CD4-positive, alpha-beta memory T cell (primary cell): ENCODE measurements around the gene GP1BB. TPM values are rescaled to one million over a fixed set of nuclear protein-coding genes. Genes with fewer than 3 reads are reported as not detected.
A peak's percentile ranks its signal among the peaks of the same experiment; 100 is the strongest.

Experiments used
- CTCF ChIA-PET: fragments of 350-600 bp; sonication (Branson Sonifier 250); formaldehyde crosslinking; loops from one replicate; lab custom pipeline; 2021; ENCODE audit warnings: inconsistent platforms; ENCODE audit not compliant: partially characterized antibody; lab: Charles Lee
- POLR2A ChIA-PET: fragments of 350-600 bp; sonication (Branson Sonifier 250); formaldehyde crosslinking; loops from one replicate; lab custom pipeline; 2021; ENCODE audit not compliant: partially characterized antibody; lab: Charles Lee
- DNase-seq, 5 donors: peaks; one replicate each; pipeline versions ENCODE4 v3.0.0 to v3.0.0-alpha.2; 2020 to 2022; ENCODE audit warnings: mixed read lengths in 1 of 5
- H3K27ac ChIP-seq: one replicate; pipeline ENCODE4 v1.7.0; 2013; ENCODE audit warnings: low read depth, low read length
- H3K27me3 ChIP-seq: 2 replicates; pipeline ENCODE4 v1.7.0; 2013; ENCODE audit warnings: mild to moderate bottlenecking, low read length, moderate library complexity; ENCODE audit not compliant: insufficient read depth
- H3K36me3 ChIP-seq: 2 replicates; pipeline ENCODE4 v1.7.0; 2013; ENCODE audit warnings: mild to moderate bottlenecking, low read length, moderate library complexity; ENCODE audit not compliant: insufficient read depth
- H3K4me1 ChIP-seq: 2 replicates; pipeline ENCODE4 v1.7.0; 2013; ENCODE audit warnings: mild to moderate bottlenecking, low read length, moderate library complexity; ENCODE audit not compliant: insufficient read depth
- H3K4me3 ChIP-seq, 2 donors: one replicate each; pipeline ENCODE4 v1.7.0; 2013; ENCODE audit warnings: low read length in 2 of 2, mild to moderate bottlenecking in 1 of 2
- H3K9me3 ChIP-seq, 2 donors: one replicate each; pipeline ENCODE4 v1.7.0; 2013; ENCODE audit warnings: low read length in 2 of 2, control low read depth in 1 of 2; ENCODE audit not compliant: control insufficient read depth in 1 of 2
- H3K27ac Mint-ChIP-seq, 7 donors: one replicate each; pipeline ENCODE4 v1.8.0; 2020 to 2021; ENCODE audit warnings: mixed read lengths in 7 of 7, mild to moderate bottlenecking in 6 of 7, inconsistent platforms in 3 of 7, moderate library complexity in 3 of 7
- H3K27me3 Mint-ChIP-seq, 2 donors: one replicate each; pipeline ENCODE4 v1.8.0; 2020 to 2021; ENCODE audit warnings: mixed read lengths in 2 of 2
- H3K36me3 Mint-ChIP-seq, 2 donors: one replicate each; pipeline ENCODE4 v1.8.0; 2020 to 2021; ENCODE audit warnings: mixed read lengths in 2 of 2, inconsistent platforms in 1 of 2, mild to moderate bottlenecking in 1 of 2
- H3K4me1 Mint-ChIP-seq, 4 donors: one replicate each; pipeline ENCODE4 v1.8.0; 2020 to 2021; ENCODE audit warnings: mixed read lengths in 4 of 4, mild to moderate bottlenecking in 1 of 4
- H3K4me3 Mint-ChIP-seq, 8 donors: one replicate each; pipeline ENCODE4 v1.8.0; 2020 to 2021; ENCODE audit warnings: mixed read lengths in 8 of 8, mild to moderate bottlenecking in 7 of 8, moderate library complexity in 6 of 8, inconsistent platforms in 3 of 8
- H3K9me3 Mint-ChIP-seq, 8 donors: one replicate each; pipeline ENCODE4 v1.8.0; 2020 to 2021; ENCODE audit warnings: mixed read lengths in 8 of 8, mild to moderate bottlenecking in 5 of 8, inconsistent platforms in 3 of 8, moderate library complexity in 1 of 8
- intact Hi-C: fragments of 100-400 bp; cut with micrococcal nuclease; formaldehyde crosslinking; loops from one replicate; pipeline ENCODE4 v1.15.1; 2023
- polyA plus RNA-seq, 2 donors: library from polyadenylated mRNA; unstranded; fragments of 300-500 nt; fragmentation: Illumina TruSeq; gene quantifications; one replicate each; pipeline ENCODE4 v1.2.3, GENCODE V29; 2021
- total RNA-seq, 2 experiments: library from RNA; stranded (reverse); gene quantifications; one replicate each; pipeline ENCODE4 v1.2.3, GENCODE V29; 2021

The GP1BB gene
- total and polyA plus RNA-seq, 4 experiments from 2014 or later, result not detected

DNA sequence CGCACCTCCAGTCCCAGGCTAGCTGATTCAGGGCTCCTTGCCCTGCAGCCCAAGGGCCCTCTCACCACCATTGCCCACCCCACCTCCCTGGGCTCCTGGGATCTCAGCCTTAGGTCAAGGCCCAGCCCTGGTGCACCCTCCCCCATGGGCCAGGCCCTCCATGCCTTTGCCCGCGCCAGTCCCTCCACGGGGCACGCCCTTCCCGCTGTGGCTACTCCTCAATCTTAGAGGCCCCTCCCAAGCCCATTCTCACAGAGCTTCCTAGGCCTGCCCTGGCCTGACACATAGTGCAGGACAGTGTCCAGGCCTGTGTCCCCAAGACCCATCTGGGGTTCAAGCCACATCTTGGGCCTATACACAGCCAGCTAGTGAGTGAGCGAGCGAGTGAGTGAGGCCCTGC, 6.9 kb downstream of the GP1BB start:
- peak overlapping the region in 1 of 8 donors; percentile 31 for H3K4me3 Mint-ChIP-seq
- peaks cover 0 to 5% (median 3%) of the 10 kb centered on the region in 4 donors for H3K4me1 Mint-ChIP-seq
- DNase-seq, result no peak
- H3K36me3 ChIP-seq, result no peaks in the 10 kb centered on the region
- H3K27ac ChIP-seq, result no peak overlapping the region
- H3K27me3 Mint-ChIP-seq, result peaks cover 4 to 8% of the 10 kb centered on the region in 2 donors
- intact Hi-C loops, result loop anchor here (1.0 kb wide), 2 partner anchors 26 to 180 kb away; no protein-coding TSS in a partner anchor
- H3K27ac Mint-ChIP-seq, result no peak overlapping the region
- no peaks in the 10 kb centered on the region for H3K27me3 ChIP-seq
- peaks cover 0 to 4% (median 0%) of the 10 kb centered on the region in 8 donors for H3K9me3 Mint-ChIP-seq
- peaks cover 11% of the 10 kb centered on the region for H3K4me1 ChIP-seq
- no peaks in the 10 kb centered on the region for H3K9me3 ChIP-seq
- no peak overlapping the region for H3K4me3 ChIP-seq
- POLR2A ChIA-PET, result interaction anchor here (0.6 to 2.3 kb wide), 6 partner anchors 41 to 218 kb away, joined by 3 to 13 read pairs (median 6); partner anchors contain the start of genes COMT and TXNRD2
- H3K36me3 Mint-ChIP-seq, result no peaks in the 10 kb centered on the region
- CTCF ChIA-PET, result interaction anchor here (0.5 to 4.9 kb wide), 30 partner anchors 9 to 223 kb away, joined by 3 to 100 read pairs (median 5); no protein-coding TSS in a partner anchor

DNA sequence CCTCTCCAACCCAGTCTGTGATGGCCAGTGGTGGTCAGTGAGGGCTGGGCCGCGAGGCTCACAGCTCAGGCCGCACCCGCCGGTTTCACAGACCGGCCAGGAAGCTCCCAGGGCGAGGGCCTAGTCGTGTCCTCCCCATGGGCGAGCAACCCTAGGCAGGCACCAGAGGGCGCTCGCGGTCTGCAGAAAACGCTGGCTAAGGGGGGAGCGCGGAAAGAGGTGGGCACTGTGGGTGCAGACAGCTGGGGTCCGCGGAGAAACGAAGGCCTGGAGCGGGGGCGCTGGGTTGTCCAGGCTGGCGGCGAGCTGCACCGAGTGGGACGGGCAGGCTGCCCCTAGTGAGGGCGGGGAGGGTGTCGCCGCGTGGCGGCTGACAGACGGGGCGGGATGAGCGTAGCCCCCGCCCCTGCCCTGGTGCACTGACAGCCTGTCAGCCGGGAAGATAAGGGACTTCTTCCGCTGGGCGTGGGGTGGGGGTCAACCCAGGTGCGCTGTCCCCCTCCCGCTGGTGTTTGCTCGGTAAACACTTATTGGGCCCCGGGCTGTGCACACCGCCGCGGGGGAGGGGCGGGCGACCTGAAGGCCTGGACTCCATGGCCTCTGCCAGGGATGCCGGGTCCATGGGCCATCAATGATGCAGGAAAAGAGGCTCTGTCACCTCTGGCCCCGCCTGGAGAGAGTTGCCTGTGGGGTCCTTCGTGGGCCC, 7.5 kb downstream of the GP1BB start:
- Mint-ChIP-seq H3K27me3 (peaks cover 2 to 6% of the 10 kb centered on the region in 2 donors), H3K4me3 (peak overlapping the region; percentile 62 to 91 (median 84)), H3K36me3 (no peaks in the 10 kb centered on the region), H3K27ac (peak overlapping the region in 2 of 7 donors; percentile 68 to 80), H3K9me3 (peaks cover 0 to 4% (median 0%) of the 10 kb centered on the region in 8 donors), H3K4me1 (peaks cover 0 to 5% (median 3%) of the 10 kb centered on the region in 4 donors)
- Histone ChIP-seq H3K36me3 (no peaks in the 10 kb centered on the region), H3K9me3 (no peaks in the 10 kb centered on the region), H3K27me3 (no peaks in the 10 kb centered on the region), H3K4me3 (no peak overlapping the region), H3K27ac (no peak overlapping the region), H3K4me1 (peaks cover 11% of the 10 kb centered on the region)
- ChIA-PET POLR2A (interaction anchor here (0.6 to 2.3 kb wide), 7 partner anchors 41 to 217 kb away, joined by 3 to 13 read pairs (median 5); partner anchors contain the start of genes COMT and TXNRD2), CTCF (interaction anchor here (0.5 to 4.9 kb wide), 31 partner anchors 10 to 223 kb away, joined by 3 to 100 read pairs (median 5); partner anchors contain the start of genes COMT and TXNRD2)
- DNase-seq, result peak; percentile 72 to 84 (median 77)
- intact Hi-C loops, result loop anchor here (1.0 kb wide), 2 partner anchors 25 to 179 kb away; no protein-coding TSS in a partner anchor

DNA sequence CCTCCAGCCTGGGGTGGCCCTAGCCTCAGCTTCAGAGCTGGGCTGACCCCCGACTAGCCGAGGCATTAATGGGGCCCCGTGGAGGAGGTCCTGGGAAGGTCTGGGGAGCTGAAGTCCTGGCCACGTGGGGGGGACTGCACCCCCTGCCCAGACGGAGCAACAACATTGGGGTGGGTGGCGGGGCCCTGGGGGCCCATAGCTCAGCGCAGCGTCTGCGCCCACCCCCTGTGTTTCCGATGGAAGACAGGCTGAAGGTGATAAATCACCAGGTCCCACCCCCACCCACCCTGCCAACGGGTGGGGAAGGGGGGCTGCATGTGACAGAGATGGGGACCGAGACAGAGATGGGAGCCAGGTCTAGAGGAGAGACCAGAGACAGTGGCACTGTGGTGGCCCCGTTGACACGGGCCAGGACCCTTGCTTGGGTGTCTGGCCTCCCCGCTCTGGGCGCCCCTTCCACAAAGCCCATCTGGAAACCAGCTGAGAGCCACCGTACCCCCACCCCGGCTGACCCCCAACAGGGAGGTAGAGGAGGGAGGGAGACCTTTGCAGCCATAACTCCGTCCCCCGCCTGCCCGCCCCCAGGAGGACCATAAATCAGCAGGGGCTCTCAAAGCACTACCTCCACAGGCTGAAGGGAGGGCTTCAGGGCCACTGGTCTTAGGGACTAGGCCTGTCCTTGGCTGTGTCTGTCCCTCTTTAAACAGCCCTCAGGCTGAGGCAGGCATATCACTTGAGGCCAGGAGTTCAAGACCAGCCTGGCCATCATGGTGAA, 8.2 kb downstream of the GP1BB start:
- Histone ChIP-seq H3K9me3 (no peaks in the 10 kb centered on the region), H3K4me3 (no peak overlapping the region), H3K36me3 (no peaks in the 10 kb centered on the region), H3K27ac (no peak overlapping the region), H3K4me1 (peaks cover 11% of the 10 kb centered on the region), H3K27me3 (no peaks in the 10 kb centered on the region)
- Mint-ChIP-seq H3K4me3 (peak overlapping the region in 2 of 8 donors; percentile 17 to 36), H3K27me3 (peaks cover 2 to 6% of the 10 kb centered on the region in 2 donors), H3K27ac (no peak overlapping the region), H3K36me3 (no peaks in the 10 kb centered on the region), H3K4me1 (peaks cover 0 to 5% (median 3%) of the 10 kb centered on the region in 4 donors), H3K9me3 (peaks cover 0 to 3% (median 0%) of the 10 kb centered on the region in 8 donors)
- POLR2A ChIA-PET, result interaction anchor here (1.1 to 2.3 kb wide), 3 partner anchors 160 to 210 kb away, joined by 3 to 13 read pairs (median 7); partner anchors contain the start of genes COMT and TXNRD2
- intact Hi-C loops, result no loop called here
- no peak for DNase-seq
- CTCF ChIA-PET, result interaction anchor here (0.6 to 4.9 kb wide), 13 partner anchors 10 to 222 kb away, joined by 3 to 100 read pairs (median 8); partner anchors contain the start of genes COMT and TXNRD2

DNA sequence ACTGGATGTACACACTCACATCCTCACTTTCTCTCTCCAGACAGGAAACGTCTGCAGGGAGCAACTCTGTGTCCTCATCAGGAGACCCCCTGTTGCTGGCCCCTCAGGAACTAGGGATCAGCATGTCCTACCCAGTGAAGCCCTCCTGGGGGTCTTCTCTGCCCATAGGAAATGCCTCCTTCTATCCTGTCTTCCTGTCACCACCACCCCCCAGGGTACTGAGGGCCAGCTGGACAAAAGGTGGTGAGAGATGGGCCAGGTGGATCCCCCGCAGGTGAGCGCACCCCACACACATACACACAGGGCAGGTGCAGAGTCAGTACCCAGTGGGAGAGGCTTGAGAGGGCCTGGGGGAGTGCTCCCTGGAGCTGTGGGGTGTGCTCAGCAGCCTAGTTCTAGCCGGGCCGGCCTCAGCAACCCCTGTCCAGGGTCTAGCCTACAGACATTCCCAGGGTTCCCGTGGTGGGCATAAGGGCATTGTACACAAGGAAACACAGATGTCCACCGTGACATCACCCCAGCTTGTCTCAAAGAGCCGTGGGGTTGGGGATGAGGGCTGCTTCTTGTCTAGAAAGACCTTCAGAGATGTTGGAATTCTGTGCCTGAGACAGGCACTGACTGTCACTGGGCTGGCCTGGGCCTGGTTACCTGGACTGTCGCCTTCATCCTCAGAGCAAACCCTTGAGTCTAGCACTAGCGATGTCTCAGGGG, 9.2 kb downstream of the GP1BB start:
- POLR2A ChIA-PET, result interaction anchor here (1.1 kb wide), 1 partner anchor 178 kb away, joined by 3 read pairs; no protein-coding TSS in a partner anchor
- Mint-ChIP-seq H3K36me3 (no peaks in the 10 kb centered on the region), H3K4me3 (peak overlapping the region in 1 of 8 donors; percentile 36), H3K27me3 (peaks cover under 1 to 5% of the 10 kb centered on the region in 2 donors), H3K27ac (no peak overlapping the region), H3K4me1 (peaks cover 0 to 5% (median 3%) of the 10 kb centered on the region in 4 donors), H3K9me3 (no peaks in the 10 kb centered on the region)
- H3K4me1 ChIP-seq, result peaks cover 11% of the 10 kb centered on the region
- no peak overlapping the region for H3K27ac ChIP-seq
- CTCF ChIA-PET, result interaction anchor here (0.7 to 4.9 kb wide), 4 partner anchors 171 to 221 kb away, joined by 3 to 100 read pairs (median 22); no protein-coding TSS in a partner anchor
- intact Hi-C loops, result no loop called here
- H3K9me3 ChIP-seq, result no peaks in the 10 kb centered on the region
- DNase-seq, result no peak
- no peaks in the 10 kb centered on the region for H3K27me3 ChIP-seq
- no peaks in the 10 kb centered on the region for H3K36me3 ChIP-seq
- no peak overlapping the region for H3K4me3 ChIP-seq

DNA sequence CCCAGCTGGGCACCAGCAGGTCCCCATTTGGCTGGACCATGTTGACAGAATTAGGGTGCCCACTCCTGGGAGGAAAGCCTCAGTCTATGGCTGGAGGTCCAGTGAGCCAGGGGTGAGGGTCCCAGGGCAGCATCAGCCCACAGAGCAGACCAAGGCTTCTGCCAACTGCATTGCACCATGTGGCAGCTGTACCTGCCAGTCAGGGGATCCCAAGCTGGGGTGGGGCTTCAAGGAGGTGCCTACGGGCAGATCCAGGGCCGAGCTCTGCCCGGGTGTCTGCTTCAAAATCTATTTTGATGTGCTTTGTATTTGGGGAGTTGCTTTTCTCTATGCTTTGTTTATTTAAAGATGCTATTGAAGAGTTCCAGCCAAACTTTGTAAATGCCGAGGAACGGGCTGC, 10.4 kb downstream of the GP1BB start:
- H3K4me1 ChIP-seq, result peaks cover 11% of the 10 kb centered on the region
- H3K36me3 ChIP-seq, result no peaks in the 10 kb centered on the region
- Mint-ChIP-seq H3K4me1 (peaks cover 0 to 5% (median 3%) of the 10 kb centered on the region in 4 donors), H3K27ac (no peak overlapping the region), H3K36me3 (no peaks in the 10 kb centered on the region), H3K27me3 (peaks cover 0 to 2% of the 10 kb centered on the region in 2 donors), H3K9me3 (no peaks in the 10 kb centered on the region), H3K4me3 (no peak overlapping the region)
- intact Hi-C loops, result no loop called here
- H3K27me3 ChIP-seq, result no peaks in the 10 kb centered on the region
- POLR2A ChIA-PET, result no interaction called here
- H3K9me3 ChIP-seq, result no peaks in the 10 kb centered on the region
- no peak for DNase-seq
- H3K27ac ChIP-seq, result no peak overlapping the region
- no peak overlapping the region for H3K4me3 ChIP-seq
- CTCF ChIA-PET, result no interaction called here

DNA sequence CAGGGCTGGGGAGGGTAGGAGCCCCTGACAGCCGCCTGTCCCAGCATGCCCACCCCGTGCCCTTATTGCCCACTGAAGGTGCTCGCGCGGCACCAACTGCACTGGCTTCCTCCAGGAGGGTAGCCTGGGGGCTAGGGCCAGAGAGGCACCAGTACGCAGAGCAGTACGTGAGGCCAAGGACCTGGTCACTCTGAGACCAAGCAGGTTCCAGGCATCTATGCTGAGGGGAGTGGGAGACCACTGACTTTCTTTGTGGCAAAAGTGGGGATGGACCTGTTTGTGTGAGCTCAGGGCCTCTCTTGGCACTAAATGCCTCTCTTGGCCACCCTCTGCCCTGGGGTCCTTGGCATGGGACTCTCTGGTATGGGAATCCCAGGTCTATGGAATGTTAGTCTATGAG, 10.8 kb downstream of the GP1BB start:
- peaks cover 0 to 5% (median 3%) of the 10 kb centered on the region in 4 donors for H3K4me1 Mint-ChIP-seq
- no peak overlapping the region for H3K4me3 Mint-ChIP-seq
- Histone ChIP-seq H3K36me3 (no peaks in the 10 kb centered on the region), H3K4me1 (peaks cover 11% of the 10 kb centered on the region), H3K27ac (no peak overlapping the region), H3K9me3 (no peaks in the 10 kb centered on the region), H3K27me3 (no peaks in the 10 kb centered on the region), H3K4me3 (no peak overlapping the region)
- H3K36me3 Mint-ChIP-seq, result no peaks in the 10 kb centered on the region
- peaks cover 0 to 2% of the 10 kb centered on the region in 2 donors for H3K27me3 Mint-ChIP-seq
- intact Hi-C loops, result no loop called here
- no peaks in the 10 kb centered on the region for H3K9me3 Mint-ChIP-seq
- ChIA-PET POLR2A (no interaction called here), CTCF (no interaction called here)
- no peak for DNase-seq
- H3K27ac Mint-ChIP-seq, result no peak overlapping the region
